Ascending aorta (tissue), 2 donors: ENCODE results near the gene MVB12B. TPM values are rescaled to one million over a fixed set of nuclear protein-coding genes. Genes with fewer than 3 reads are reported as not detected.
A peak's percentile ranks its signal among the peaks of the same experiment; 100 is the strongest.
"Not testable (repeated sequence)": the region's sequence is repeated elsewhere in the genome, so short reads cannot be mapped to it uniquely, and the experiment has no call there.

Experiments used
- DNase-seq, 2 donors: peaks; one replicate each; pipeline ENCODE4 v3.0.0-alpha.2; 2019; ENCODE audit warnings: low spot score in 2 of 2
- H3K27ac ChIP-seq, 2 donors: fragments of 200-600 bp; sonication (generic); one replicate each; pipeline ENCODE4 v1.5.1; 2016 to 2017; ENCODE audit warnings: mild to moderate bottlenecking in 1 of 2
- H3K27me3 ChIP-seq: fragments of 200-600 bp; sonication (generic); one replicate; pipeline ENCODE4 v1.5.1; 2017
- H3K36me3 ChIP-seq, 2 donors: fragments of 200-600 bp; sonication (generic); one replicate each; pipeline ENCODE4 v1.5.1; 2016
- H3K4me1 ChIP-seq, 2 donors: fragments of 200-600 bp; sonication (generic); one replicate each; pipeline ENCODE4 v1.5.1; 2016 to 2017; ENCODE audit warnings: mild to moderate bottlenecking in 1 of 2
- H3K4me3 ChIP-seq, 2 donors: fragments of 200-600 bp; sonication (generic); one replicate each; pipeline ENCODE4 v1.5.1; 2016 to 2017; ENCODE audit warnings: mild to moderate bottlenecking in 1 of 2
- H3K9me3 ChIP-seq, 2 donors: fragments of 200-600 bp; sonication (generic); one replicate each; pipeline ENCODE4 v1.5.1; 2016
- CTCF ChIP-seq, 3 experiments: fragments of 200-600 bp in 2 of 3; fragments of 450-650 bp in 1 of 3; sonication (generic) in 2 of 3; IDR thresholded peaks; one replicate each; pipeline ENCODE4 v1.5.1; 2016 to 2019; ENCODE audit warnings: antibody characterized with exemption in 3 of 3, mild to moderate bottlenecking in 1 of 3, moderate library complexity in 1 of 3
- intact Hi-C: fragments of 100-400 bp; cut with DNase I; formaldehyde crosslinking; loops from one replicate; pipeline ENCODE4 v1.15.1; 2023
- total RNA-seq: library from RNA; depleted of rRNA; stranded (reverse); fragments of >200 nt; gene quantifications from one replicate; pipeline ENCODE4 v1.1.0, GENCODE V29; 2016

MVB12B gene
- 9.4 TPM for total RNA-seq

- intact Hi-C loops = loop anchor here (5.0 to 10.0 kb wide), 4 partner anchors 71 to 1384 kb away; partner anchors contain the start of genes GOLGA1 and ZBTB43
Measured at GRCh38 chr9:126326228-126327005, at the start of gene MVB12B. TSS of gene MVB12B (plus strand) at chr9:126326829. CDS start at chr9:126326930, 101 bp downstream.

GRCh38 chr9:126283799-126284465 is 42.7 kb upstream of the MVB12B start:
- H3K4me3 ChIP-seq = no peak overlapping the region
- no peak overlapping the region for H3K27ac ChIP-seq
- intact Hi-C loops = no loop called here
- H3K27me3 ChIP-seq = no peaks in the 10 kb centered on the region
- H3K4me1 ChIP-seq = no peaks in the 10 kb centered on the region
- no peaks in the 10 kb centered on the region for H3K36me3 ChIP-seq
- no peak for DNase-seq
- no peak for TF ChIP-seq CTCF (IDR thresholded peaks at IDR 0.05)
- peaks cover 0 to 7% of the 10 kb centered on the region in 2 donors for H3K9me3 ChIP-seq

More at GRCh38 chr9:126326228-126327005, at the start of gene MVB12B:
- no peaks in the 10 kb centered on the region for H3K27me3 ChIP-seq
- peaks cover 0 to 14% of the 10 kb centered on the region in 2 donors for H3K9me3 ChIP-seq
- no peaks in the 10 kb centered on the region for H3K4me1 ChIP-seq
- TF ChIP-seq CTCF (IDR thresholded peaks at IDR 0.05) = no peak
- H3K4me3 ChIP-seq = peak within 1 kb of the TSS; percentile 63 to 79
- peak within 1 kb of the TSS; percentile 68 to 82 for H3K27ac ChIP-seq
- H3K36me3 ChIP-seq = no peaks in the 10 kb centered on the region
- DNase-seq = no peak

- H3K9me3 ChIP-seq, H3K27ac ChIP-seq, H3K4me3 ChIP-seq, H3K27me3 ChIP-seq, H3K4me1 ChIP-seq, intact Hi-C loops, H3K36me3 ChIP-seq, DNase-seq: not testable (repeated sequence)
Measured at GRCh38 chr9:126285652-126286051, 41.0 kb upstream of the MVB12B start.

- no peak for DNase-seq
- no peak for TF ChIP-seq CTCF (IDR thresholded peaks at IDR 0.05)
- no peaks in the 10 kb centered on the region for H3K36me3 ChIP-seq
- no peaks in the 10 kb centered on the region for H3K9me3 ChIP-seq
- H3K4me3 ChIP-seq = no peak overlapping the region
- H3K4me1 ChIP-seq = no peaks in the 10 kb centered on the region
- intact Hi-C loops = no loop called here
- no peaks in the 10 kb centered on the region for H3K27me3 ChIP-seq
- no peak overlapping the region for H3K27ac ChIP-seq
Measured at GRCh38 chr9:126287166-126287866, 39.3 kb upstream of the MVB12B start.

- no peak for DNase-seq
- H3K36me3 ChIP-seq = no peaks in the 10 kb centered on the region
- no peak overlapping the region for H3K4me3 ChIP-seq
- no peaks in the 10 kb centered on the region for H3K9me3 ChIP-seq
- intact Hi-C loops = no loop called here
- TF ChIP-seq CTCF (IDR thresholded peaks at IDR 0.05) = no peak
- H3K4me1 ChIP-seq = no peaks in the 10 kb centered on the region
- H3K27ac ChIP-seq = no peak overlapping the region
- no peaks in the 10 kb centered on the region for H3K27me3 ChIP-seq
Measured at GRCh38 chr9:126290871-126291270, 35.8 kb upstream of the MVB12B start.

- H3K27ac ChIP-seq = no peak overlapping the region
- H3K9me3 ChIP-seq = no peaks in the 10 kb centered on the region
- no peaks in the 10 kb centered on the region for H3K4me1 ChIP-seq
- no peak overlapping the region for H3K4me3 ChIP-seq
- H3K27me3 ChIP-seq = no peaks in the 10 kb centered on the region
- no peaks in the 10 kb centered on the region for H3K36me3 ChIP-seq
- intact Hi-C loops = no loop called here
- no peak for DNase-seq
- TF ChIP-seq CTCF (IDR thresholded peaks at IDR 0.05) = no peak
Measured at GRCh38 chr9:126291925-126292324, 34.7 kb upstream of the MVB12B start.
